ENCODE measurements around the gene ALDH5A1.

The ALDH5A1 gene

DNA sequence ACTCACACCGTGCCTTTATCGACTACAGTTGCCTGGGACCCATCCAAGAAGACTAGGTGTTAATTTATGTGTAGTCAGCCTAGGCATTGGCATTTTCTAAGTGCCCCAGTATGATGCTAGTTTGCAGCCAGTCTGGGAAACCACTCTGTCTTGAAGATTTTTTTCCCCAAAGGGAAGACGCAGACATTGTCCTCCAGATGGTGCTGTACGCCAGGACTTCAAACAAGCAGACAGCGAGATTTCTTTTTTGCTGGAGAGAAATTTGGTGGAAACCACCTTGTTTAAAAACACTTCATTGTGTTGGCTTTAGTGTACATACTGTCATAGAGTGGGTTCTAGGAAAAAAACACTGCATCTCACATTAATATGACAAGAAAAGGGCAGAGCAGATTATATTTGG is 30.0 kb downstream of the ALDH5A1 start:
- peak; percentile 42 for DNase-seq (ENCODE audit: low spot score)

DNA sequence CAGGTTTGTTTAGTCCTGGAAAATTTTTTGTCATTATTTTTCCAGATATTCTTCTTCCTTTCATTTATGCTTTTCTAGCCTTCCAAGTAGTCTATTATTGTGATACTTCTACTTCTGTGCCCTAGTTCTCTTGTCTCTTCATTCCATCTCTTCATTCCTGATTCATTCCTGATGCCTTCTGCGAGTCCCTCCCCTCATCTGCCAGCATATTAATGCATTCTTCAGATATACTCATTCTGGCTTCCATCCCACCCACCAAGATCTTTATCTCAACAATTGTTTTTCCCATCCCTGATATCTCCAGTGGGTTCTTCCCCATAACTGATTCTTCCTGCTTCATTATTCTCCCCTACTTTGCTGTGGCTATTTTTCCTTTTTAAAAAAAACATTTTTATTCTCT is 35.2 kb downstream of the ALDH5A1 start:
- DNase-seq (ENCODE audit: low spot score), result no peak

DNA sequence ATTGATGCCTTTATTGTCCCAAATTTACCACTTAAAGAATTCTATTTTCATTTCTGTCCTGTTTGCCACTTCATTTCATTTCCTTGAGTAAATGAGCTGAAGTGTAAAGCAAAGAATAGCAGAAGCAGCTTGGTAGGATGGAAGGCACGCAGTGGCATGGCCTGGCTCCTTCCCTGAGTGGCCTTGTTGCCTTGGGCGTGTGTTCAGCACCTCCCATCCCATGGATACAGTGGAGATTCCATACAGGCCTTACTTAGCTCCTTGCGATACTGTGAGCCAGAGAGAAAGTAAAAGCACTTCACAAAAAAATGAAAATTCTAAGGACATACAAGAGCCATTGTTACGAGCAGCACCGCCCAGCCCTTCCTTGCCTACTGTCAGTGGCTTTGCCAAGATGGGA is 39.6 kb downstream of the ALDH5A1 start:
- no peak for DNase-seq (ENCODE audit: low spot score)

DNA sequence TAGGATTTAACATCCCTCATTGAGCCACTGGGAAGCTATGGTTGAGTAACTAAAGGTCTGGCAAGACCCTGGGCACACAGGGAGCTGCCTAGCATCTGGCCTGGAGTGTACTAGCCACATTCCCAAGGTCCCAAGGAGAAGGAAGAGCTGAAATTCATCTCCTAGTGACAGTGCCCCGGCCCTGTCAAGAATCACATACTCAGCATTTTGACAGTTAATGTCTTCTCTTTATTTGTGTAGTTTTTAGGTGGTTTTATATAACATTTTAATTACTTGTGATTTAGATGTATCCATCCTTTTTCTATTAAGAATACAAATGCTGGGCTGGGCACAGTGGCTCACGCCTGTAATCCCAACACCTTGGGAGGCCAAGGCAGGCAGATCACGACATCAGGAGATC is 40.4 kb downstream of the ALDH5A1 start:
- DNase-seq (ENCODE audit: low spot score), result no peak

DNA sequence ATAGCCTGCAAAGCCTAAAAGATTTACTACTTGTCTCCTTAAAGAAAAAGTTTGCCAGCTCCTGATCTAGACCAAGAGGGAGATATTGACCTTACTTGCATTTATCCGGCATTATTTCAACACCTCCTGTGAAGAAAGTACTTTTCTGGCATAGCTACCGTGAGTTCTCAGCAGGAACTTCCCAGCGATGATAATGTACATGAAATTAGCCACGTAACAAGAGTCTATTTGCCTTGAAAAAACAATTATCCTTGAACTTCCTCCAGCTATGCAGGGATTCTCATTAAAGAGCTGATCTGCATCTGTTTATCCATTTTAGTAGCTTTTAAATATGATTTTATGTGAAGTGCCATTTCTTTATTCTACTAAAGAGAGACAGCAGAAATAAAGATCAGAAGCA is 41.7 kb downstream of the ALDH5A1 start:
- DNase-seq (ENCODE audit: low spot score), result no peak

DNA sequence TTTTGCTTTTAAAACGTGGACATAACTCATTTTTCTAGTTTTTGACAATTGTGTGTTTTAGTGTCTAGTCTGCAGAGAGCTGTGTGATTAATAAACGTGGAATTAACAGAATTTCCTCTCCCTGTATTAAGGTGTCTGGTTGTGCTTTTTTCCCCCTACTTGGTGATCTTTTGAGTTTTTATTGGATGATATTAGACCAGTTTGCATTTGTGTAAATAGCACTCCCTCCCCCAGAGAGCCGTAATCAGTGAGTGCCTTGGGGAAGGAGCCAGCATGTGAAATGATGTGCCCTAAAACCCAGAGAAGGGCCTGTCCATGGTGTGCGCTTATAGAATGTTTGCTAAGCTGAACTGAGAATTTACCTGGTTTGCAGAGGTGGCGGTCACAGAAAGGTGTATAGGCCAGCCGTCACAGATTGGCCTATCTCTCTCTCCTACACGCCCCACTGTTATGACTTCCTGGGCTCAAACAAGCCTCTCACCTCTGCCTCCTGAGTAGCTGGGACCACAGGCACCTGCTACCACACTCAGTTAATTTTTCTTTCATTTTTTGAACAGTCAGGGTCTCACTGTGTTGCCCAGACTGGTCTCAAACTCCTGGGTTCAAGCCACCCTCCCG is 42.4 kb downstream of the ALDH5A1 start:
- DNase-seq (ENCODE audit: low spot score), result no peak

DNA sequence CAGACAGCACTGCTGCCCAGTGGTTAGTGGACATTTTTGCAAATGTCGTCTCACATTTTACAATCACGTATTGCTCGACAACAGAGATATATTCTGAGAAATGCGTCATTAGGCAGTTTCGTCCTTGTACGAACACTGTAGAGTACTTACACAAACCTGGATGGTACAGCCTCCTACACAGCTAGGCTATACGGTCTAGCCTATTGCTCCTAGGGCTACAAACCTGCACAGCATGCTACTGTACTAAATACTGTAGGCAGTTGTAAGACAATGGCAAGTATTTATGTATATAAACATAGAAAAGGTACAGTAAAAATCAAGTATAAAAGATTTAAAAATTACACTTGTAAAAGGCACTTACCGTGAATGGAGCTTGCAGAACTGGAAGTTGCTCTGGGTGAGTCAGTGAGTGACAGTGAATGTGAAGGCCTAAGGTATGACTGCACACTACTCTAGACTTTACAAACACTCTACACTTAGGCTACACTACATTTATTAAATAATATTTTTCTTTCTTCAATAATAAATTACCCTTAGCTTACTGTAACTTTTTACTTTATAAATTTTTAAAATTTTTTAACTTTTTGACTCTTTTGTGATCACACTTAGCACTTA is 43.1 kb downstream of the ALDH5A1 start:
- DNase-seq (ENCODE audit: low spot score), result no peak

DNA sequence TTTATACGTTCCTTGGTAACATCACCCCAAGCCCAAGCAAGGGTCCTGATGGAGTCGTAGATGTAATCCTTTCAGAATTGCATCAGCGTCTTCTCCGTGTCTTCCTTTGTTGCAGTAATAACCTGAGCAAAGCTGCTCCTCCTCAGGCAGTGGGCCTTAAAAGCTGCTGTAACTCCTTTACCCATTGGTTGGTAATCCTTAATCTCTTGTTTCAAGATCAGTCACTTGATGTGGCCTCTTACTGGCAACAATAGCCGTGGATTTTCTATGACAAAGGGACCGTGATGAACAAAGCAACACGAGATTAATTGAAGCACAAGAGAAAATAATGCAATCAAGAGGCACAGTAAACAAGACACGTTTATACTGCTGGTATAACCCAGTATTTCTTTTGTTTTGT is 44.6 kb downstream of the ALDH5A1 start:
- DNase-seq (ENCODE audit: low spot score), result no peak

DNA sequence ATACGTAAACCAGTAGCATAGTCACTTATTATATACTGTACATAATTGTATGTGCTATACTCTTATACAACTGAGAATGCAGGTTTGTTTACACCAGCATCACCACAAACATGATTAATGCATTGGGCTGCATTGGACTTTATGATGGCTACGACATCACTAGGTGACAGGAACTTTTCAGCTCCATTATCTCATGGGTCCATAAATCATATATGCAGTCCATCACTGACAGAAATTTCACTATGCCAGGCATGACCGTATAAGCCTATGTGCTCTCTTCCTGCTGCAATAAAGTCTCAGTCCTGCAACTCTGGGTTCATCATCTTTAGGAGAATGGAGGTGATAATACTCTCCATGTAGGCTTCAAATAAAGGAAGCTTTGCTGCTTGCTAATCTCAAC is 45.4 kb downstream of the ALDH5A1 start:
- no peak for DNase-seq (ENCODE audit: low spot score)

DNA sequence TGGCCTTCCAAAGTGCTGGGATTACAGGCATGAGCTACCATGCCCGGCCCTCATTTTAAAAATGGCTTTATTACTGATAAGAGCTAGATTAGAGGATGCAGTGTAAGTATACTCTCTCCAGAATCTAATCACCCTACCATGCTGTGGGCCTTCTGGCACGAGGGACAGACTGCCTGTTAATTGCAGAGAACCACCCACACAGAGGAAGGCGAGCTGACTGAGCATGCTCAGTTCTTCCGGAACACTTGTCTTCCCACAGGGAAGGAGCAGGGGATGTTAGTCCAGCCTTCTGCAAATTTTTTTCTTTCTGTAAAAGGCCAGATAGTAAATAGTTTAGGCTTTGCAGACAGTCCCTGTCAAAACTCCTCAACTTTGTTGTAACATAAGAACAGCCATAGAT is 48.9 kb downstream of the ALDH5A1 start:
- peak; percentile 72 for DNase-seq (ENCODE audit: low spot score)

DNA sequence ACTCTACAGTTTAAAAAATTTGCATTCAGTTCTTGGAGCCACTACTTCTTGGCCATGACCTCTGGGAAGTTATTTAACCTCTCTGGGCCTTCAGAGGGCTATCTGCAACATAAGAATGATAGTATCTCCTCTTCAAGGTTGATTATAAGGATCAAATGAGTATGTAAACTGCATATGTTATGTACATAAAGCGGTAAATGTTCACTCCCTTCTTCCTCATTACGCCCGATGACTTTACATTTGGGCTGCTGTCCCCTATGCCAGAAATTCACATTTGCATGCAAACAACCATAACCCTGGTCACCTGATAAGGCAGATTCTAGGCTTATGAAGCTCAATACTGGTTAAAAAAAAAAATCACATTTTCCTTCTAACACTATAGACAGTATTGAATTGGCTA is 50.4 kb downstream of the ALDH5A1 start:
- no peak for DNase-seq (ENCODE audit: low spot score)

DNA sequence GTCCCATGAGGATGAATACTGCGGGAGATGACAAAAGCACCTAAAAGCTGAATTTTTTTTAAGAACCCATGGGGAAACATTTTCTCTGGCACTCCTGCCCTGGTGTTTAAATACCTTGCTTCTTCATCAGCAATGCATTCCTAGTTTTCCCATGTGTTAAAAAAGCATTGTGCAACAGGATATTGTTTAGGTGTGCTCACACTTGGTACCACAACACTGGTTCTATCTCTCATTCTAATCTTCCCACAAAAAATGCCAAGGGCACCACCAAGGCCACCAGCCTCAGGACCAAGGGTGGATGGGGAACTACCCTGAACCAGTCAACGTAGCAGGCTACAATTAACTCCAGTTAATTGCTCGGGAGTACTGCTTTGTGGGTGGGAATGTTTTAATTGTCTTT is 50.9 kb downstream of the ALDH5A1 start:
- no peak for DNase-seq (ENCODE audit: low spot score)

DNA sequence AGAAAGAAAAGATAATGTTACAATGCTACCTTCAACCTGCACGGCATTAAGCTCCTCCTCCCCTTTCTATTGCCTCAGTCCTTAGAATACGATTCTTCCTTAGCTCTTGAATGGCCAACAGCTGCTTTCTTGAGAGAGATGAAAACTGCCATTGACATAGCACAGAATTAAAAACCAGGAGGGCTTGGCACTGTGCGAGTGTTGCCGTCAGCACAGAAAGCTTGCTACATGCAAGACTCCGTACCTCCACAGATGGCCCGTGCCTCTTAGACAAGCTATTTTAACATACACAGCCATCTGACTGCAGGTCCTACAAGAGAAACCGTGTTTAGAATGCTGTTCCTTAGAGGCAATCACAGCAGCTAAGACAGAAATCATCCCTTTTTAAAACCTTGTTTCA is 51.7 kb downstream of the ALDH5A1 start:
- DNase-seq (ENCODE audit: low spot score), result peak; percentile 38

DNA sequence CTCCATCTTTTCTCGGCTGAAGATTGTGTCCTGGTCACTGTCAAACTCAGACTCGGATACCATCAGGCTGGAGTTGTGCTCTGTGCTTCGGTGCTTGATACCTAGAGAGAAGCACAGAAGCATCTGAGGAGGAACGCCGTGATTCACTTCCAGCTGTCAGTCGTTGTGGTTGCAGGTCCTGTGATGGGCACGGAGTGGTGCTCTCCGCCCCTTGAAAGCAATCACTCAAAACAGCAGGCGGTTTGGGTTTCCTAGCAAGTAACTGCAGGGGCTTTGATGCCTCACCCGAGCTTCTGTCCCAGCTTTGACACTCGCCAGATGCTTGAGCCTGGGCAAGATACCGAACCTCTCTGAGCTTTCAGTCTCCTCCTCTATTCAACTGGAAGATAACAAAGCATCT is 52.5 kb downstream of the ALDH5A1 start:
- no peak for DNase-seq (ENCODE audit: low spot score)

DNA sequence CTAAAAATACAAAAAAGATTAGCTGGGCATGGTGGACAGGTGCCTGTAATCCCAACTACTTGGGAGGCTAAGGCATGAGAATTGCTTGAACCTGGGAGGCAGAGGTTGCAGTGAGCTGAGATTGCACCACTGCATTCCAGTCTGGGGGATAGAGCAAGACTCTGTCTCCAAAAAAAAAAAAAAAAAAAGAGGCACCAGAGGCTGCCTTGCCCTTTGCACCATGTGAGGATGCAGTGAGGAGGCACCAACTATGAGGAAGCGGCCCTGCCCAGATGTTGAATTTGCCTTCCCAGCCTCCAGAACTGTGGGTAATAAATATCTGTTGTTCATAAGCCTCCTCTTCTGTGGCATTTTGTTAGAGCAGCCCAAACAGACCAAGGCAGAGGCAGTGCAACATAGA is 54.4 kb downstream of the ALDH5A1 start:
- no peak for DNase-seq (ENCODE audit: low spot score)

DNA sequence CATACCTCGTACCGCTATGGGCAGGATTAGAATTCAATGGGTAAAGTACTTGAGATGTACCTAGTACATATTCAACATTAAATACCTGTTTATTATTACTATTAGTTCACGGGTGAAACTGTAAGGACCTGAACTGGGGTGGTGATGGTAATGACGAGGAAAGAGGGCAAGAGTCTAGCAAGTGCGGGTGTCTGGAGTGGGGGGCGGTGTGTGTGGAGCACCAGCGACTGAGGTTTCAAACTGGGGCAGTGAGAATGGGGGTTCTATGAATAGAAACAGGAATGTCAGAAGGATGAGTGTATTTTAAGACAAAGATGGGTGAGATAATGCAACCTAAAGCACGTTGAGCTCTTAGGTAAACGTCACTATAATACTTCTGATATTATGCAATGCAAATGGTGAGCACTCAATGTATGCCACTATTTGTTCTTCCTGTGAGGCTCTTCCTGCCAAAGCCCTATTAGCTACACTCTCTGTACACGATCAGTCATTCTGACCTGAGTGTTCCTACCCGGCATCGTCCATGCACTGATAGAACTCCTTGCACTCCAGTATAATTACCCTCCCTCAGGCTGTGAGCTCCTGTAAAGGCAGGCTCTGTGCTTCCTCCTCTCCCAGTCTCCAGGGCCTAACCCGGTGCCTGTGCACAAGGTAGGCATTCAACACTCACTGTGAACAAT is 55.0 kb downstream of the ALDH5A1 start:
- no peak for DNase-seq (ENCODE audit: low spot score)

DNA sequence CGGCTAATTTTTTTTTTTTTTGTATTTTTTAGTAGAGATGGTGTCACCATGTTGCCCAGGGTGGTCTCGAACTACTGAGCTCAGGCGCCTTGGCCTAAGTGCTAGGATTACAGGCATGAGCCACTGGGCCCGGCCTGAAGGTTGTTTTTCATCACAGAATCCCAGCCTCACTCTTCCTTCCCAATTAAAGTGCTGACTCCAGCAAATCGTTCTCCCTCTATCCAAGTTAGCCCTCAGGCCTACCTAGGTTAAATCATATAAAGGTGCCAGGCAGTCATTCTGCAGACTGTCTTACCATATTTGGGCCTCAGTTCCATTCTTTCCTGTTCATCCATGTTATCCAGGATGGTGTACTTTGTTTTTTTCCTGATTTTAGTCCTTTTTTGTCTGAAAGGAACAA is 56.4 kb downstream of the ALDH5A1 start:
- DNase-seq (ENCODE audit: low spot score), result no peak

DNA sequence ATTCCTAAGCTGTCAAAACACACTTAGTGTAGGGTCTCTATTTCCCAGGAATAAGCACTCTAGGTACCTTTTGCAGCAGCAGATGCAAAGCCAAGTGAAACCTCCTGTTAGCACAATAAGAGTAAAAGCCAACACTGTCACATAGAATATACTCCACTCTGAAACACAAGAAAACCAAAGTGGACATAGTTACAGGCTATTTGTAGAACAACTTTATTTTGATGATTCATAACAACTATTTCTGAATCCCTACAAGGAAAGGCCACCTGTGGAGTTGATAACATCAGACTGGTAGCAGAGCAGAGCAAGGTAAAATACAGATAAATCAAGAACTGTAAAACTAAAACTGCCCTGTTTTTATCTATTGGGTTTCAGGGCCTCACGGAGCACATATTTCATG is 59.7 kb downstream of the ALDH5A1 start:
- DNase-seq (ENCODE audit: low spot score), result no peak

DNA sequence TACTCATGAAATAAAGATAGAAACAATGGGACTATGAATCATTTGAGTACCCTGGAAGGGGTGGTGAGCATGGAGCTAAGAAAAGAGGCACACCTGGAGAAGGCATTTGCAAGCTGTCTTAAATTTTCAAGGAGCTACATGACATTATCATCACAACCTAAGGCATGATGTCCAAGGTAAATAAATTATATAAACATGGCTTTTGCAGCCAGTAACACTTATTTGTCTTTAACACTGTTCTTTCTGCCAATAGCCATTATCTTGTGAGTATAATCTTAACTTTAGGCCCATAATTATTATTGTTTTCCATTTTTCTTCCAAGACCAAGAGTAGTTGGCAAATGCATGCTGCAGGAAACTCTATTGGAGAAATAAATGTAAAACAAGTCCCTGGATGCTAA is 63.7 kb downstream of the ALDH5A1 start:
- no peak for DNase-seq (ENCODE audit: low spot score)

DNA sequence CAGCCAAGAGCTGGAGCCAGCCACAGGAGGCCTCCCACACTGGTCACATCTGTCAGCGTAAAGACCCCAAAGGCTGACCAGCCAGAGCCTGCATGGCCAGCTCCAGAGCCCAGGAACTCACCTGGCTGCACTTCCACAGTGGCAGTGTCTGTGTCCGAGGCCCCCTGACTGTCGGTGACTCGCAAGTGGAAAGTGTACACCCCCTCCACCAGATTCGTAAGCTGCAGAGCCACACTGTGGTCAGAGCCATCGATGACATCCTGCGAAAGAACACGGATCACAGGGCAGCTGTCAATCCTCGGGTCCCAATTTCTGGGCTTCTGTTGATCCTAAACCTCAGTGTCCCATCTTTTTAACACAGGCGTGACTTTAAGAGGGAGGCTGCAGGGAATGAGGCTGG is 69.3 kb downstream of the ALDH5A1 start:
- no peak for DNase-seq (ENCODE audit: low spot score)

DNA sequence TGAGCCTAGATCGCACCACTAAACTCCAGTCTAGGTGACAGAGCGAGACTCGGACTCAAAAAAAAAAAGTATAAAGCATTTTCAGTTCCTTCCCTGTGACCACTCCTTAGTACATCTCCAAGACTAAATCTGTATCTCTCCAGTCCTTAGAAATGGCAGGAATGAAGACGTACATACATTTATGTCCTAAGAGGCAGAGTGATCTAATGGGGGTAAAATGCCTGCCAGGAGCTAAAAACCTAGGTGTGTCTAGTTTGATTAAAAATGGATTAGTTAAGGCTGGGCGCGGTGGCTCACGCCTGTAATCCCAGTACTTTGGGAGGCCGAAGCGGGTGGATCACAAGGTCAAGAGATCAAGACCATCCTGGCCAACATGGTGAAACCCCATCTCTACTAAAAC is 70.4 kb downstream of the ALDH5A1 start:
- DNase-seq (ENCODE audit: low spot score), result no peak

DNA sequence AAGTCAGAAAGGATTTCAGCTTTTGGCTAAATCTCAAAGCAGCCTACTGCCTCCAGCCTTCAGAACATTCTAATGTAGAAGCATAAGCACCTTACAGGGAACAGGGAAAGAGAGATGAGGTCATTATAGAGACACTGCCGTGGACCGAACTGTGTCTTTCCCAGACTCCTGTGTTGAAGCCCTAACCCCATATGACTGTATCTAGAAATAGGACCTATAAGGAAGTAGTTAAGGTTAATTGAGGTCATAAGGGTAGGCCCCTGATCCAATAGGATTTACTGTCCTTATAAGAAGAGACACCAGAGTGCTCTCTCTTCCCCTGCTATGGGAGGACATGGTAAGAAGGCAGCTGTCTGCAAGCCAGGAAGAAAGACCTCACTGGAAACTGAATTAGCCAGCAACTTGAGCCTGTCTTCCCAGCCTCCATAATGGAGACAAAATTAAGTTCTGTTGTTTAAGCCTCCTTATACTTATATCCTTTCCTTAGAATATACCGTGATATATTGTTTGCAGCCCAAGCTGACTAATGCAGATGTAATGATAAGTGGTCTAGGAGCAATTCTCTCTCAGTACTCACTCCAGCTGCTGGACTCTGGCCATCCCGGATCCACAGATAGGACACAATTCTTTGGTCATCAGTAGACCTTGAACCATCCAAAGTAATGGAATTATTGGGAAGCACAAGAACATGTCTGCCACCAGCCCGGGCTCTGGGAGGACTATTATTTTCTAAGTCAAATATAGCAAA is 71.4 kb downstream of the ALDH5A1 start:
- DNase-seq (ENCODE audit: low spot score), result no peak

DNA sequence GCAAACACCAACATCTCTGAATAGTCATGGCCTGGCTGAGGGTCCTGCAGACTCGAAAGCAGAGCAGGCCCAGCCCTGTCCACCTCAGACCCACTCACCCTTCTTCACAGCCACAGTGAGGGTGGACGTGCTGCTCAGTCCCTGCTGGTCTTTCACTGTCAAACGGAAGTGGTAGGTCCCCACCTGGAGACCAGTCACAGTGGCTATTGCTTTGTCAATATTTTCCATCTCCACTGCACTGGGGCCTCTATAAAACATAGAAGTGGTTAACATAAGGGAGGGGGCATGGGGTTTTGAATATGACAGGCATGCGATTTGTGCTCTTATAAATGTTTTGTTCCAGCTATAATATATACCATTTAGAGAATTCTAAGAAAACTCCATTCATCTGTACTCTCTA is 73.9 kb downstream of the ALDH5A1 start:
- DNase-seq (ENCODE audit: low spot score), result no peak

All from Ammon's horn (tissue), 1 donor.